Sigmoid colon (tissue), 7 donors: ENCODE results near the gene NIM1K. TPM values are rescaled to one million over a fixed set of nuclear protein-coding genes. Genes with fewer than 3 reads are reported as not detected.
"Not testable (repeated sequence)": the region's sequence is repeated elsewhere in the genome, so short reads cannot be mapped to it uniquely, and the experiment has no call there.

ENCODE experiments used
- DNase-seq: peaks from one replicate; pipeline ENCODE4 v3.0.0-alpha.2; 2019
- H3K27ac ChIP-seq, 4 donors: fragments of 200-600 bp; sonication (generic); one replicate each; pipeline ENCODE4 v1.5.1; 2016 to 2019; ENCODE audit warnings: mild to moderate bottlenecking in 1 of 4
- H3K27me3 ChIP-seq, 3 donors: fragments of 200-600 bp; sonication (generic); one replicate each; pipeline ENCODE4 v1.5.1; 2019; ENCODE audit warnings: mild to moderate bottlenecking in 1 of 3
- H3K36me3 ChIP-seq, 4 donors: fragments of 200-600 bp; sonication (generic); one replicate each; pipeline ENCODE4 v1.5.1; 2016 to 2019
- H3K4me1 ChIP-seq, 4 donors: fragments of 200-600 bp; sonication (generic); one replicate each; pipeline ENCODE4 v1.5.1; 2017 to 2019
- H3K4me3 ChIP-seq, 4 donors: fragments of 200-600 bp; sonication (generic); one replicate each; pipeline ENCODE4 v1.5.1; 2017 to 2019; ENCODE audit warnings: mild to moderate bottlenecking in 2 of 4, moderate library complexity in 1 of 4
- H3K9me3 ChIP-seq, 4 donors: fragments of 200-600 bp in 3 of 4; sonication (generic) in 3 of 4; one replicate each; pipeline versions ENCODE4 v1.5.1 to v1.6.1; 2013 to 2019
- CTCF ChIP-seq, 4 experiments: fragments of 450-650 bp in 3 of 4; fragments of 200-600 bp in 1 of 4; IDR thresholded peaks; one replicate each; pipeline ENCODE4 v1.5.1; 2016 to 2019; ENCODE audit warnings: antibody characterized with exemption in 4 of 4, mild to moderate bottlenecking in 3 of 4, moderate library complexity in 2 of 4
- EP300 ChIP-seq, 4 donors: sonication (generic); formaldehyde crosslinking; IDR thresholded peaks; one replicate each; pipeline ENCODE4 v1.6.1; 2017; ENCODE audit warnings: antibody characterized with exemption in 4 of 4
- POLR2A ChIP-seq, 2 donors: fragments of 450-650 bp; IDR thresholded peaks; one replicate each; pipeline ENCODE4 v1.6.1; 2016; ENCODE audit warnings: antibody characterized with exemption in 2 of 2, mild to moderate bottlenecking in 2 of 2, moderate library complexity in 2 of 2
- POLR2AphosphoS5 ChIP-seq, 4 donors: sonication (generic); formaldehyde crosslinking; IDR thresholded peaks; one replicate each; pipeline ENCODE4 v1.6.1; 2017; ENCODE audit warnings: antibody characterized with exemption in 4 of 4
- WGBS, 2 donors: extraction: QIAGEN DNeasy Blood & Tissue Kit; methylation state at CpG; one replicate each; pipeline ENCODE4 v1.1.7; 2013; 5-methylcytosine and 5-hydroxymethylcytosine counted together
- intact Hi-C: fragments of 100-400 bp; cut with DNase I; formaldehyde crosslinking; loops from one replicate; pipeline ENCODE4 v1.15.1; 2023
- polyA plus RNA-seq, 3 donors: library from polyadenylated mRNA; stranded (reverse); fragments of 200-250 nt; gene quantifications; one replicate each; pipeline ENCODE4 v1.2.3, GENCODE V29; 2013
- total RNA-seq, 4 donors: library from RNA; depleted of rRNA; stranded (reverse); fragments of >200 nt; gene quantifications; one replicate each; pipeline ENCODE4 v1.1.0, GENCODE V29; 2016
- donor health status: healthy with polysubstance abuse.
- donor health status: Bipolar disorder and iron deficiency.
- donor health status: healthy.

Gene NIM1K
- total and polyA plus RNA-seq, 7 donors = 0.28 to 3.6 (median 0.68) TPM; not detected in 2

GRCh38 chr5:43251754-43252153 lies 59.7 kb downstream of the NIM1K start:
- 81 to 84% methylated on average over 5 of the region's 5 CpGs for WGBS, 2 donors
- no peaks in the 10 kb centered on the region for H3K9me3 ChIP-seq
- intact Hi-C loops = no loop called here
- H3K4me3 ChIP-seq = no peak overlapping the region
- no peaks in the 10 kb centered on the region for H3K27me3 ChIP-seq
- H3K27ac ChIP-seq = no peak overlapping the region
- TF ChIP-seq EP300 (IDR thresholded peaks at IDR 0.05) (no peak), POLR2A (IDR thresholded peaks at IDR 0.05) (no peak), POLR2AphosphoS5 (IDR thresholded peaks at IDR 0.05) (no peak), CTCF (IDR thresholded peaks at IDR 0.05) (no peak)
- H3K36me3 ChIP-seq = no peaks in the 10 kb centered on the region
- no peak for DNase-seq
- H3K4me1 ChIP-seq = no peaks in the 10 kb centered on the region

- TF ChIP-seq CTCF (IDR thresholded peaks at IDR 0.05) (no peak), POLR2AphosphoS5 (IDR thresholded peaks at IDR 0.05) (no peak), POLR2A (IDR thresholded peaks at IDR 0.05) (no peak), EP300 (IDR thresholded peaks at IDR 0.05) (no peak)
- no peaks in the 10 kb centered on the region for H3K36me3 ChIP-seq
- WGBS, 2 donors = 75 to 78% methylated on average over 2 of the region's 2 CpGs
Measured at GRCh38 chr5:43255704-43256103, 63.7 kb downstream of the NIM1K start.

GRCh38 chr5:43256261-43256966 lies 64.4 kb downstream of the NIM1K start:
- H3K9me3 ChIP-seq = no peaks in the 10 kb centered on the region
- H3K36me3 ChIP-seq = no peaks in the 10 kb centered on the region
- no peak overlapping the region for H3K4me3 ChIP-seq
- TF ChIP-seq EP300 (IDR thresholded peaks at IDR 0.05) (no peak), POLR2A (IDR thresholded peaks at IDR 0.05) (no peak), CTCF (IDR thresholded peaks at IDR 0.05) (no peak), POLR2AphosphoS5 (IDR thresholded peaks at IDR 0.05) (no peak)
- H3K27ac ChIP-seq = no peak overlapping the region
- no peaks in the 10 kb centered on the region for H3K4me1 ChIP-seq
- intact Hi-C loops = no loop called here
- no peak for DNase-seq
- 46 to 59% methylated on average over 2 of the region's 2 CpGs for WGBS, 2 donors
- no peaks in the 10 kb centered on the region for H3K27me3 ChIP-seq

More at GRCh38 chr5:43255704-43256103, 63.7 kb downstream of the NIM1K start:
- H3K9me3 ChIP-seq = no peaks in the 10 kb centered on the region
- no peak for DNase-seq
- intact Hi-C loops = no loop called here
- no peak overlapping the region for H3K4me3 ChIP-seq
- H3K27ac ChIP-seq = no peak overlapping the region
- no peaks in the 10 kb centered on the region for H3K4me1 ChIP-seq
- H3K27me3 ChIP-seq = no peaks in the 10 kb centered on the region

GRCh38 chr5:43258116-43258515 lies 66.1 kb downstream of the NIM1K start:
- WGBS, 2 donors = 79 to 87% methylated on average over 1 of the region's 1 CpG
- intact Hi-C loops = no loop called here
- H3K4me3 ChIP-seq = no peak overlapping the region
- no peaks in the 10 kb centered on the region for H3K4me1 ChIP-seq
- H3K9me3 ChIP-seq = no peaks in the 10 kb centered on the region
- no peak overlapping the region for H3K27ac ChIP-seq
- H3K36me3 ChIP-seq = no peaks in the 10 kb centered on the region
- no peaks in the 10 kb centered on the region for H3K27me3 ChIP-seq
- no peak for DNase-seq
- no peak for TF ChIP-seq EP300 (IDR thresholded peaks at IDR 0.05)
- TF ChIP-seq CTCF (IDR thresholded peaks at IDR 0.05) = no peak
- TF ChIP-seq POLR2AphosphoS5 (IDR thresholded peaks at IDR 0.05) = no peak
- no peak for TF ChIP-seq POLR2A (IDR thresholded peaks at IDR 0.05)

- H3K4me3 ChIP-seq, DNase-seq, H3K9me3 ChIP-seq, H3K4me1 ChIP-seq, intact Hi-C loops, H3K27ac ChIP-seq, H3K27me3 ChIP-seq, H3K36me3 ChIP-seq: not testable (repeated sequence)
- WGBS, 2 donors = 84 to 92% methylated on average over 2 of the region's 2 CpGs
Measured at GRCh38 chr5:43262269-43262668, 70.2 kb downstream of the NIM1K start.
